Caco-2 (cell line): Measurements from ENCODE around the gene STK38L. TPM values are rescaled to one million over a fixed set of nuclear protein-coding genes. Genes with fewer than 3 reads are reported as not detected.

Source experiments
- BruUV-seq: library from RNA; stranded (reverse); fragments of 400-500 nt; replicated peaks from 2 replicates; lab custom pipeline; 2021; lab: Mats Ljungman, UMichigan
- CTCF ChIA-PET: fragments of 300-600 bp; sonication (Branson Sonifier 250); formaldehyde crosslinking; loops from one replicate; lab custom pipeline; 2022; ENCODE audit warnings: antibody characterized with exemption; lab: Charles Lee
- POLR2A ChIA-PET: fragments of 300-600 bp; sonication (Branson Sonifier 250); formaldehyde crosslinking; loops from one replicate; lab custom pipeline; 2022; ENCODE audit warnings: antibody characterized with exemption; lab: Charles Lee
- DNase-seq, 2 experiments: peaks; one replicate each; pipeline versions ENCODE4 v3.0.0 to v3.0.0-alpha.2; 2020 to 2022
- H3K27me3 ChIP-seq: replicated peaks from 2 replicates; pipeline ENCODE4 v1.6.0; 2011; ENCODE audit warnings: low read length; ENCODE audit not compliant: control insufficient read depth, insufficient read depth
- H3K36me3 ChIP-seq: 2 replicates; pipeline ENCODE4 v1.5.1; 2011; ENCODE audit warnings: low read length; ENCODE audit not compliant: control insufficient read depth, insufficient read depth
- H3K4me1 ChIP-seq: fragments of 250-450 bp; sonication (Bioruptor Pico); 2 replicates; pipeline ENCODE4 v1.5.1; 2020; ENCODE audit warnings: mild to moderate bottlenecking
- H3K4me3 ChIP-seq: 2 replicates; pipeline ENCODE4 v1.5.1; 2011; ENCODE audit warnings: low read depth, mild to moderate bottlenecking, control low read depth, low read length
- H3K9me3 ChIP-seq: fragments of 250-450 bp; sonication (Bioruptor Pico); 2 replicates; pipeline ENCODE4 v1.5.1; 2020; ENCODE audit warnings: mild to moderate bottlenecking, moderate library complexity
- H3K27ac Mint-ChIP-seq: one replicate; pipeline ENCODE4 v1.8.0; 2022; ENCODE audit warnings: mixed read lengths; ENCODE audit not compliant: unreplicated experiment
- H3K27me3 Mint-ChIP-seq: one replicate; pipeline ENCODE4 v1.8.0; 2022; ENCODE audit warnings: mixed read lengths; ENCODE audit not compliant: insufficient read depth, unreplicated experiment
- H3K36me3 Mint-ChIP-seq: one replicate; pipeline ENCODE4 v1.8.0; 2022; ENCODE audit warnings: mild to moderate bottlenecking, mixed read lengths; ENCODE audit not compliant: insufficient read depth, unreplicated experiment
- H3K4me1 Mint-ChIP-seq: one replicate; pipeline ENCODE4 v1.8.0; 2022; ENCODE audit warnings: low read depth, mixed read lengths; ENCODE audit not compliant: unreplicated experiment
- H3K4me3 Mint-ChIP-seq: one replicate; pipeline ENCODE4 v1.8.0; 2022; ENCODE audit warnings: mild to moderate bottlenecking, moderate library complexity, mixed read lengths; ENCODE audit not compliant: unreplicated experiment
- H3K9me3 Mint-ChIP-seq: one replicate; pipeline ENCODE4 v1.8.0; 2022; ENCODE audit warnings: mixed read lengths; ENCODE audit not compliant: unreplicated experiment
- intact Hi-C: fragments of 100-400 bp; cut with micrococcal nuclease; formaldehyde crosslinking; loops from one replicate; pipeline ENCODE4 v1.10.0; 2022; ENCODE audit not compliant: unreplicated experiment
- total RNA-seq: library from RNA; stranded (reverse); gene quantifications from 2 replicates; pipeline ENCODE4 v1.2.3, GENCODE V29; 2022
- TF ChIP-seq, protein P1 (sequence below), 2 experiments: fragments of 200-600 bp in 1 of 2; IDR thresholded peaks; 1 replicate in 1 of 2; 2 replicates in 1 of 2; pipeline versions ENCODE4 v1.5.1 to v1.8.0; 2011 to 2022; ENCODE audit warnings: antibody characterized with exemption in 1 of 2, control low read depth in 1 of 2, inconsistent platforms in 1 of 2, low read depth in 1 of 2, low read length in 1 of 2, mild to moderate bottlenecking in 1 of 2, moderate library complexity in 1 of 2; ENCODE audit not compliant: insufficient read depth in 1 of 2, severe bottlenecking in 1 of 2, unreplicated experiment in 1 of 2

The STK38L gene
- total RNA-seq, 1 experiment from 2014 or later = 59.4 TPM

DNA sequence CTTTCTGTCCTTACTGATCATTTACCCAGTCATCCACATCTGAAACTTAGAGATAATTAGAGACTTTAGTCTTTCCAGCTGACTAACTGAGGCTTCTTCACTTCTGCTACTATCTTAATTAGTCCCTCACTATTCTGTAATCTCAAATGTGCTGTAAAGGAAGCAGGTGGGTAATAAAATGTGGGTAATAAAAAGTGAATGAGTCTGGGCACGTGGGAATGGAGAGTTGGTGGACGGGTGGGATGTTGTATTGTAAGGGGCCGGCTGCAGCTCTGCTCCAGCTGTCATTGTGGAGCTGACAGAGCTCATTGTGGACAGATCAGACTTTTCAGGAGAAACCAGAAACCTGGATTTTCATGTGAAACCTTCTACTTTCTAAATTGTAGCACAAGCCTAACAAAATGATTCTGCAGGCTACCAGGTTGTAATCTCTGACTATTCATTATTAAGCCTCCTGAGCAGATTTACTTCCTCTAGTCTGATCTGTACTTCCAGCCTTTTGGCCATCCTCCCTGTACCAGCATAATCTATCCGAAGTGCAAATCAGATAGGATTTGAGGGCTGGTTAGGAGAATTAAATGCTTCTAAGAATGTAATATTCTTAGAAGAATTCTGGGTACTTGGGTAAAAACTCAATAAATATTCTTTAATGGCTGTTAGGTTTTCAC is 46.5 kb downstream of the STK38L start:
- H3K4me3 Mint-ChIP-seq = no peak overlapping the region
- intact Hi-C loops = loop anchor here (5.0 kb wide), 1 partner anchor 48 kb away; the partner anchor contains the start of gene STK38L
- DNase-seq = no peak
- TF ChIP-seq, protein P1, sequence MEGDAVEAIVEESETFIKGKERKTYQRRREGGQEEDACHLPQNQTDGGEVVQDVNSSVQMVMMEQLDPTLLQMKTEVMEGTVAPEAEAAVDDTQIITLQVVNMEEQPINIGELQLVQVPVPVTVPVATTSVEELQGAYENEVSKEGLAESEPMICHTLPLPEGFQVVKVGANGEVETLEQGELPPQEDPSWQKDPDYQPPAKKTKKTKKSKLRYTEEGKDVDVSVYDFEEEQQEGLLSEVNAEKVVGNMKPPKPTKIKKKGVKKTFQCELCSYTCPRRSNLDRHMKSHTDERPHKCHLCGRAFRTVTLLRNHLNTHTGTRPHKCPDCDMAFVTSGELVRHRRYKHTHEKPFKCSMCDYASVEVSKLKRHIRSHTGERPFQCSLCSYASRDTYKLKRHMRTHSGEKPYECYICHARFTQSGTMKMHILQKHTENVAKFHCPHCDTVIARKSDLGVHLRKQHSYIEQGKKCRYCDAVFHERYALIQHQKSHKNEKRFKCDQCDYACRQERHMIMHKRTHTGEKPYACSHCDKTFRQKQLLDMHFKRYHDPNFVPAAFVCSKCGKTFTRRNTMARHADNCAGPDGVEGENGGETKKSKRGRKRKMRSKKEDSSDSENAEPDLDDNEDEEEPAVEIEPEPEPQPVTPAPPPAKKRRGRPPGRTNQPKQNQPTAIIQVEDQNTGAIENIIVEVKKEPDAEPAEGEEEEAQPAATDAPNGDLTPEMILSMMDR (IDR thresholded peaks at IDR 0.05; ENCODE audit: insufficient read depth in 1 of 2, low read depth in 1 of 2, low read length in 1 of 2, severe bottlenecking in 1 of 2, unreplicated experiment in 1 of 2) = no peak
- POLR2A ChIA-PET = no interaction called here
- CTCF ChIA-PET = no interaction called here
- no peaks in the 10 kb centered on the region for H3K9me3 Mint-ChIP-seq
- Histone ChIP-seq H3K9me3 (no peaks in the 10 kb centered on the region), H3K27me3 (no peaks in the 10 kb centered on the region), H3K36me3 (no peaks in the 10 kb centered on the region), H3K4me3 (no peak overlapping the region), H3K4me1 (peaks cover 11% of the 10 kb centered on the region; the same call in 1 of the 2 replicates)
- H3K27me3 Mint-ChIP-seq = no peaks in the 10 kb centered on the region
- H3K36me3 Mint-ChIP-seq = no peaks in the 10 kb centered on the region
- BruUV-seq = no TSS peak
- H3K27ac Mint-ChIP-seq = no peak overlapping the region
- peaks cover 9% of the 10 kb centered on the region for H3K4me1 Mint-ChIP-seq

DNA sequence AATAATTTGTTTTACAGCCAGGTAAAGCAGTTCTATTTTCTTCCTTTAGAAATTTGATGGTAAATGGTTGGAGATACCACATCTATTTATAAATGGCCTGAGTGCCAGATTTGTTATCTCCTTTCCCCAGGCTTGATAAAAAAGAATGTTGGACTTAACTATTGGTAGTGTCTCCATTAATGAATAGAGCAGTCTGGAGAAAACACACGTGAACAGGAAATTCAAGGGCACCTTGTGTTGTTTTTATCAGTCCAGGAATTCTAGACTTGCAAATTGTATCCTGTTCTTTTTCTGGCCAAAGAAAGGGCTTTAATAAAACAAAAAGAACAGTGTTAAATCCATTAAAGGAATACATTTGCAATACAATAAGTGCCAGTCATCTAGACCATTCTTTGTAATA is 47.8 kb downstream of the STK38L start:
- BruUV-seq = no TSS peak
- no peaks in the 10 kb centered on the region for H3K9me3 Mint-ChIP-seq

DNA sequence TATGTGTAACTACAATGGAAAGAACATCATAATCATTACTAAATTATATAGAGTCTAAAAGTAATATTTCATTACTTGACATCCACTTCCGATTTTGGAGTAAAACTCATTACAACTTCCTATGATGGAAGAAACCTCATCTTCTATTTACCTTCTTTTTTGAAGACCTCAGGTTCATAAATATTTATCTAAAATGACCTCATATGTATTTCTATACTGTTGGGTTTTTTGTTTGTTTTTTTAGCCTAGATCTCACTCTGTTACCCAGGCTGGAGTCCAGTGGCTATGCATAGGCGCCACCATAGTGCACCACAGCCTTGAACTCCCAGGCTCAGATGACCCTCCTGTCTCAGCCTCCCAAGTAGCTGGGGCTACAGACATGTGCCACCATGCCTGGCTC is 48.6 kb downstream of the STK38L start:
- BruUV-seq = no TSS peak
- no peaks in the 10 kb centered on the region for H3K36me3 ChIP-seq
- POLR2A ChIA-PET = no interaction called here
- no peaks in the 10 kb centered on the region for H3K27me3 Mint-ChIP-seq
- TF ChIP-seq, protein P1 (IDR thresholded peaks at IDR 0.05; ENCODE audit: insufficient read depth in 1 of 2, low read depth in 1 of 2, low read length in 1 of 2, severe bottlenecking in 1 of 2, unreplicated experiment in 1 of 2) = no peak
- peaks cover 12% of the 10 kb centered on the region for H3K4me1 Mint-ChIP-seq
- no peaks in the 10 kb centered on the region for H3K9me3 ChIP-seq
- peaks cover 11% of the 10 kb centered on the region; the same call in 1 of the 2 replicates for H3K4me1 ChIP-seq
- no peak overlapping the region for H3K4me3 Mint-ChIP-seq
- no peak overlapping the region for H3K4me3 ChIP-seq
- DNase-seq = no peak
- CTCF ChIA-PET = no interaction called here
- no peaks in the 10 kb centered on the region for H3K9me3 Mint-ChIP-seq
- intact Hi-C loops = loop anchor here (5.0 kb wide), 1 partner anchor 50 kb away; the partner anchor contains the start of gene STK38L
- no peak overlapping the region for H3K27ac Mint-ChIP-seq
- H3K27me3 ChIP-seq = no peaks in the 10 kb centered on the region
- H3K36me3 Mint-ChIP-seq = no peaks in the 10 kb centered on the region

More for the DNA sequence above, 47.8 kb downstream of the STK38L start:
- Histone ChIP-seq H3K36me3 (no peaks in the 10 kb centered on the region), H3K27me3 (no peaks in the 10 kb centered on the region), H3K4me1 (peaks cover 11% of the 10 kb centered on the region; the same call in 1 of the 2 replicates), H3K9me3 (no peaks in the 10 kb centered on the region), H3K4me3 (no peak overlapping the region)
- intact Hi-C loops = loop anchor here (5.0 kb wide), 1 partner anchor 50 kb away; the partner anchor contains the start of gene STK38L
- Mint-ChIP-seq H3K27ac (no peak overlapping the region), H3K4me1 (peaks cover 12% of the 10 kb centered on the region), H3K36me3 (no peaks in the 10 kb centered on the region), H3K4me3 (no peak overlapping the region), H3K27me3 (no peaks in the 10 kb centered on the region)
- TF ChIP-seq, protein P1 (IDR thresholded peaks at IDR 0.05; ENCODE audit: insufficient read depth in 1 of 2, low read depth in 1 of 2, low read length in 1 of 2, severe bottlenecking in 1 of 2, unreplicated experiment in 1 of 2) = no peak
- DNase-seq = no peak
- POLR2A ChIA-PET = no interaction called here
- CTCF ChIA-PET = no interaction called here
